IPS-15b (cell line): ENCODE measurements around the gene MLLT6.

ENCODE experiments used
- H3K27me3 ChIP-seq: one replicate; pipeline ENCODE4 v1.6.1; 2013; ENCODE audit warnings: low read length; ENCODE audit not compliant: control insufficient read depth, insufficient read depth
- H3K36me3 ChIP-seq: one replicate; pipeline ENCODE4 v1.6.1; 2013; ENCODE audit warnings: low read length; ENCODE audit not compliant: control insufficient read depth, insufficient read depth
- H3K4me1 ChIP-seq: one replicate; pipeline ENCODE4 v1.6.1; 2013; ENCODE audit warnings: mild to moderate bottlenecking, low read length; ENCODE audit not compliant: control insufficient read depth, insufficient read depth
- H3K4me3 ChIP-seq: one replicate; pipeline ENCODE4 v1.5.1; 2013; ENCODE audit warnings: low read depth, low read length
- H3K9ac ChIP-seq: one replicate; pipeline ENCODE4 v1.6.1; 2013; ENCODE audit warnings: low read depth, mild to moderate bottlenecking, low read length
- H3K9me3 ChIP-seq: one replicate; pipeline ENCODE4 v1.6.1; 2013; ENCODE audit warnings: mild to moderate bottlenecking, low read length; ENCODE audit not compliant: control insufficient read depth, insufficient read depth

The MLLT6 gene

GRCh38 chr17:38733982-38734973 lies 29.2 kb downstream of the MLLT6 start:
- Histone ChIP-seq H3K36me3 (peaks cover 32% of the 10 kb centered on the region), H3K9ac (no peak overlapping the region), H3K4me1 (no peaks in the 10 kb centered on the region)

GRCh38 chr17:38735161-38735997 lies 30.3 kb downstream of the MLLT6 start:
- no peaks in the 10 kb centered on the region for H3K4me1 ChIP-seq
- H3K9me3 ChIP-seq: no peaks in the 10 kb centered on the region
- H3K9ac ChIP-seq: no peak overlapping the region
- H3K27me3 ChIP-seq: no peaks in the 10 kb centered on the region
- no peak overlapping the region for H3K4me3 ChIP-seq
- peaks cover 43% of the 10 kb centered on the region for H3K36me3 ChIP-seq

More at GRCh38 chr17:38733982-38734973, 29.2 kb downstream of the MLLT6 start:
- peaks cover 4% of the 10 kb centered on the region for H3K27me3 ChIP-seq
- H3K4me3 ChIP-seq: no peak overlapping the region
- H3K9me3 ChIP-seq: no peaks in the 10 kb centered on the region

GRCh38 chr17:38738007-38738662 lies 33.1 kb downstream of the MLLT6 start:
- H3K27me3 ChIP-seq: no peaks in the 10 kb centered on the region
- no peaks in the 10 kb centered on the region for H3K9me3 ChIP-seq
- peaks cover 7% of the 10 kb centered on the region for H3K4me1 ChIP-seq
- peaks cover 42% of the 10 kb centered on the region for H3K36me3 ChIP-seq
- no peak overlapping the region for H3K4me3 ChIP-seq
- H3K9ac ChIP-seq: no peak overlapping the region

GRCh38 chr17:38738686-38739085 lies 33.6 kb downstream of the MLLT6 start:
- Histone ChIP-seq H3K9me3 (no peaks in the 10 kb centered on the region), H3K4me1 (peaks cover 12% of the 10 kb centered on the region), H3K4me3 (no peak overlapping the region), H3K36me3 (peaks cover 39% of the 10 kb centered on the region), H3K9ac (no peak overlapping the region), H3K27me3 (no peaks in the 10 kb centered on the region)

GRCh38 chr17:38739305-38739704 lies 34.2 kb downstream of the MLLT6 start:
- Histone ChIP-seq H3K27me3 (no peaks in the 10 kb centered on the region), H3K36me3 (peaks cover 39% of the 10 kb centered on the region)

GRCh38 chr17:38740044-38740443 lies 35.0 kb downstream of the MLLT6 start:
- Histone ChIP-seq H3K4me3 (no peak overlapping the region), H3K27me3 (no peaks in the 10 kb centered on the region), H3K4me1 (peaks cover 15% of the 10 kb centered on the region), H3K9ac (no peak overlapping the region), H3K9me3 (no peaks in the 10 kb centered on the region), H3K36me3 (peaks cover 38% of the 10 kb centered on the region)

More at GRCh38 chr17:38739305-38739704, 34.2 kb downstream of the MLLT6 start:
- Histone ChIP-seq H3K9ac (no peak overlapping the region), H3K4me3 (no peak overlapping the region), H3K9me3 (no peaks in the 10 kb centered on the region), H3K4me1 (peaks cover 15% of the 10 kb centered on the region)

- H3K4me1 ChIP-seq: peaks cover 20% of the 10 kb centered on the region
- H3K9me3 ChIP-seq: no peaks in the 10 kb centered on the region
- peaks cover 31% of the 10 kb centered on the region for H3K36me3 ChIP-seq
- no peak overlapping the region for H3K4me3 ChIP-seq
- H3K27me3 ChIP-seq: no peaks in the 10 kb centered on the region
- no peak overlapping the region for H3K9ac ChIP-seq
Measured at GRCh38 chr17:38740806-38741205, 35.7 kb downstream of the MLLT6 start.

- H3K9ac ChIP-seq: no peak overlapping the region
- no peaks in the 10 kb centered on the region for H3K9me3 ChIP-seq
- H3K27me3 ChIP-seq: no peaks in the 10 kb centered on the region
- H3K36me3 ChIP-seq: peaks cover 27% of the 10 kb centered on the region
- peaks cover 23% of the 10 kb centered on the region for H3K4me1 ChIP-seq
- H3K4me3 ChIP-seq: no peak overlapping the region
Measured at GRCh38 chr17:38741461-38741860, 36.4 kb downstream of the MLLT6 start.

- no peak overlapping the region for H3K4me3 ChIP-seq
- H3K27me3 ChIP-seq: no peaks in the 10 kb centered on the region
- peaks cover 24% of the 10 kb centered on the region for H3K4me1 ChIP-seq
- no peaks in the 10 kb centered on the region for H3K9me3 ChIP-seq
- no peak overlapping the region for H3K9ac ChIP-seq
- H3K36me3 ChIP-seq: peaks cover 27% of the 10 kb centered on the region
Measured at GRCh38 chr17:38741921-38742410, 36.9 kb downstream of the MLLT6 start.

- H3K9me3 ChIP-seq: no peaks in the 10 kb centered on the region
- H3K9ac ChIP-seq: no peak overlapping the region
- H3K4me3 ChIP-seq: no peak overlapping the region
- H3K36me3 ChIP-seq: peaks cover 27% of the 10 kb centered on the region
- peaks cover 24% of the 10 kb centered on the region for H3K4me1 ChIP-seq
- no peaks in the 10 kb centered on the region for H3K27me3 ChIP-seq
Measured at GRCh38 chr17:38742411-38743308, 37.6 kb downstream of the MLLT6 start.
